DMS153 treated with DMSO at 0.1 percent for 48 hours (cell line): ENCODE measurements around the gene TPM1.
"Not testable (repeated sequence)": the region's sequence is repeated elsewhere in the genome, so short reads cannot be mapped to it uniquely, and the experiment has no call there.

ENCODE experiments used
- DNase-seq: peaks from one replicate; lab custom pipeline; 2025; ENCODE audit not compliant: unreplicated experiment; lab: John Stamatoyannopoulos, UW

Gene TPM1

GRCh38 chr15:63090887-63091286 lies 48.3 kb downstream of the TPM1 start:
- DNase-seq = no peak

- no peak for DNase-seq
These were observed 49.3 kb downstream of the TPM1 start for GRCh38 chr15:63091679-63092446.

- peak; percentile 23 for DNase-seq
These were observed 51.1 kb downstream of the TPM1 start for GRCh38 chr15:63093486-63094205.

GRCh38 chr15:63094495-63094931 lies 52.0 kb downstream of the TPM1 start:
- no peak for DNase-seq

DNA sequence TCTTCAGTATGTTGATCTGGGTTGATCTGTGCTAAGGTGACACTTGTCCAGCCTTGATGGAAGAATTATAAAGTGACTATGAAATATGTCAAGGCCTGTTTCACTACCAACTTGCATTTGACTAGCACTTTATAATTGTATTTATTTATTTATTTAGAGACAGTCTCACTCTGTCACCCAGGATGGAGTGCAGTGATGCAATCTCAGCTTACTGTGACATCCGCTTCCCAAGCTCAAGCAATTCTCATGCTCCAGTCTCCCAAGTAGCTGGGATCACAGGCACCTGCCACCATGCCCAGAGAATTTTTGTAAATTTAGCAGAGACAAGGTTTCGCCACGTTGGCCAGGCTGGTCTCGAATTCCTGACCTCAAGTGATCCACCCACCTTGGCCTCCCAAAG lies 53.6 kb downstream of the TPM1 start:
- DNase-seq = no peak

- DNase-seq = not testable (repeated sequence)
These were observed 56.4 kb downstream of the TPM1 start for GRCh38 chr15:63098901-63099300.

DNA sequence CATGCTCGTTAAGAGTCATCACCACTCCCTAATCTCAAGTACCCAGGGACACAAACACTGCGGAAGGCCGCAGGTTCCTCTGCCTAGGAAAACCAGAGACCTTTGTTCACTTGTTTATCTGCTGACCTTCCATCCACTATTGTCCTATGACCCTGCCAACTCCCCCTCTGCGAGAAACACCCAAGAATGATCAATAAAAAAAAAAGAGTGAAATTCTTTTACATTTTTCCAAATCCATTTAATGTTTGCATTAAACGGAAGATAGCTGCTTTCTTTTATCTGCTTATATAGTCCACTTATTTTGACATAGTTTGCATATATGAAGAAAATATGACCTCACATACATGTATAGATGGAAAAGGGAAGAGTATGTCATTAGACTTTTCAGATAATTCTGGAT lies 57.0 kb downstream of the TPM1 start:
- not testable (repeated sequence) for DNase-seq

DNA sequence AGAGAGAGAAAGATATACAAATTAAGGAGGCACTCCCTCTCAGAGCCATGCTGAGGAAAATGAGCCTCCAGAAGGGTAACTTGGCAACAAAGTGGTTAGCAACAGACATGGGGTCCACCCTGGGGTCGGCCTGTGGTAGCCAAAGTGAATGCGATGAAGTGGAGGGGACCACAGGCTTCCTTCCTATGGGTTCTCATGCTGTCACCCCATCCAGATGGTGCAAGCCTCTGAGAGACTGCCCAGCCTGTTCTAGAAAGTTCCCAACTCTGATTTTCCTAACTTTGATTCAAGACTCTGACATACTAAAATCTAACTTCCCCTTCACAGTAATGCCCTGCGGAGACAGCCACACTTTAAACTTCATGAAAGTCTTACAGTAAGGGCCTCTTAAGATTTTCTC lies 60.9 kb downstream of the TPM1 start:
- no peak for DNase-seq

DNA sequence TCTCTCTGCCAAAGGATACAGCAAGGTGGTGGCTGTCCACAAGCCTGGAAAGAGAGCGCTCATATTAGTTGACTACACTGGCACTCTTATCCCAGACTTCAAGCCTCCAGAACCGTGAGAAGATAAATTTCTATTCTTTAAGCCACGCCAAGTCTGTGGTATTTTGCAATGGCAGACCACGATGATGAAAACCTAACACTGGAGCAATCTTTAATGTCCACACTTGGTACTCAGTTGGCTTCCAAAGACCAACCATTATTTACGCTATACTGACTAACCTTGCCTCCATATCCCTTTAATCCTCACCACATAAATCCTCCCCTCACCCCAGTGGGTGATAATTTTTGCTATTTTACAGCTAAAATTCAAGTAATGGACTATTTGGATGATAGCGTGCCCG lies 62.2 kb downstream of the TPM1 start:
- no peak for DNase-seq

DNA sequence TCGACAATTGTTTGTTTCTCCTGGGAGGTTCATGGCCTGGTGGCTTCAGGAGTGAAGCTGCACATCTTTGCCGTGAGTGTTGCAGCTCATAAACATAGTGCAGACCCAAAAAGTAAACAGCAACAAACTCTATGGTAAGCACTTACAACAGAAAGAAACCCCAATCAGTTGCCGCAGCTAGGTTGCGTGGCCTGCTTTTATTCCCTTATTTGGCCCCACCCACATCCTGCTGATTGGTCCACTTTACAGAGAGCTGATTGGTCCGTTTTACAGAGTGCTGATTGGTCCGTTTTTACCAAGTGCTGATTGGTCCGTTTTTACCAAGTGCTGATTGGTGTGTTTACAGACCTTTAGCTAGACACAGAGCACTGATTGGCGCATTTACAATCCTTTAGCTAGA lies 62.8 kb downstream of the TPM1 start:
- DNase-seq = not testable (repeated sequence)

- DNase-seq = no peak
These were observed 65.5 kb downstream of the TPM1 start for GRCh38 chr15:63107895-63108546.

DNA sequence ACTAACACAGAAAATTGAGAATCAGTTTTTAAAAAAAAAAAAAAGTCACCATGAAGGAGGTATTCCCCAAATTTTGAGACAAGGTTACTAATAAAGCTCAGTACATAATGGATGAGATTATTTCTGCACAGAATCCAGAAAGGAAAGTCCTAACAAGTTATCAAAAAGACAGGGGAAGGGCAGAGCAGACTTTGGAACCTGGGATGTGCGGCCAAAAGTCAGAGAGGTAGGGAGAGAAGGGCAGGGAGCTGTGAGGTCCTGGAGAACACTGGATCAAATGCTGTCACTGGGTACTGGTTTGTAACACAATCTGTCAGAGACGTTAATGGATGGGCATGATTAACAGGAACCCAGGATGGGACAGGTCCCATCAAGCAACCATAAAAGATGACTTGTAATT lies 67.0 kb downstream of the TPM1 start:
- DNase-seq = no peak

- no peak for DNase-seq
These were observed 67.4 kb downstream of the TPM1 start for GRCh38 chr15:63109920-63110319.

GRCh38 chr15:63110428-63111026 lies 68.0 kb downstream of the TPM1 start:
- DNase-seq = no peak

- no peak for DNase-seq
These were observed 68.9 kb downstream of the TPM1 start for GRCh38 chr15:63111481-63111880.

- no peak for DNase-seq
These were observed 70.3 kb downstream of the TPM1 start for GRCh38 chr15:63112871-63113270.

- DNase-seq = no peak
These were observed 71.9 kb downstream of the TPM1 start for GRCh38 chr15:63114465-63114864.
